AG04449 (cell line): ENCODE data around the gene OXER1.

Experiments
- CTCF ChIA-PET: fragments of 350-600 bp; formaldehyde crosslinking; extraction: SDS; loops from one replicate; lab custom pipeline; 2021; ENCODE audit warnings: antibody characterized with exemption; lab: Yijun Ruan, JAX
- POLR2A ChIA-PET: fragments of 400-600, 350-600 bp; formaldehyde crosslinking; extraction: SDS; loops from one replicate; lab custom pipeline; 2020; ENCODE audit warnings: antibody characterized with exemption, inconsistent platforms; lab: Yijun Ruan, JAX
- DNase-seq: peaks from one replicate; pipeline ENCODE4 v3.0.0-alpha.2; 2010; ENCODE audit warnings: low read depth, low spot score
- H3K4me3 ChIP-seq: 2 replicates; pipeline ENCODE4 v1.5.1; 2011; ENCODE audit warnings: low read depth, mild to moderate bottlenecking, control low read depth, low read length
- TF ChIP-seq, protein P1 (sequence below): IDR thresholded peaks from one replicate; pipeline ENCODE4 v1.5.1; 2011; ENCODE audit warnings: mild to moderate bottlenecking, moderate library complexity, low read length, control low read depth, inconsistent platforms; ENCODE audit not compliant: insufficient read depth; ENCODE audit errors: missing control alignments

The OXER1 gene

DNA sequence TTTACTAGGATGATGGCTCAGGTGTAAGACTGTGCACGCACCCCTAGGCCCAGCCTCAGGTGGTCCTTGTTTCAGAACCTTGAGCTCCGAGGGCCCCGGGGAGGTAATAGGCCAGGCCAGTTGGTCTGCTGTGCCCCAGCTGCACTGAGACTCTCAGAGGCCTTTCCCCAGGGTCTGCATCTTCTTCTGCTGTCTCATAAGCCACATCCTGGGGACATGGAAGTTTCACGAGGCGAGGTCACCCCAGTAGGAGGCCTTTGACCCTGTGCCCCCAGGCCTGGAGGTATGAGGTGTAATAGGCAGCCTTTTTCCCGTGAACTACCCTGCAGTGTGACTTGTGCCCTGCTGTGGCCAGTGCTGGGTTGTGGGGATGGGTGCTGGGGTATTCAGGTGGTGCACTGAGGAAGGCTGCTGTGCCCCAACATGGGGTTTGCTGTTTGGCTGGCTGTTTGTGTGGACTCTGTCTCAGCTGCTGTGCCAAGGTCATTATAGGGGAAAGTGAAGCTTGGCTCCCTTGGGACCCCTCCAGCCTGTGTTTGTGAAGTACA lies 6.9 kb downstream of the OXER1 start:
- ChIA-PET CTCF (interaction anchor here (0.8 kb wide), 1 partner anchor 42 kb away, joined by 4 read pairs; no protein-coding TSS in a partner anchor), POLR2A (no interaction called here)
- TF ChIP-seq, protein P1, sequence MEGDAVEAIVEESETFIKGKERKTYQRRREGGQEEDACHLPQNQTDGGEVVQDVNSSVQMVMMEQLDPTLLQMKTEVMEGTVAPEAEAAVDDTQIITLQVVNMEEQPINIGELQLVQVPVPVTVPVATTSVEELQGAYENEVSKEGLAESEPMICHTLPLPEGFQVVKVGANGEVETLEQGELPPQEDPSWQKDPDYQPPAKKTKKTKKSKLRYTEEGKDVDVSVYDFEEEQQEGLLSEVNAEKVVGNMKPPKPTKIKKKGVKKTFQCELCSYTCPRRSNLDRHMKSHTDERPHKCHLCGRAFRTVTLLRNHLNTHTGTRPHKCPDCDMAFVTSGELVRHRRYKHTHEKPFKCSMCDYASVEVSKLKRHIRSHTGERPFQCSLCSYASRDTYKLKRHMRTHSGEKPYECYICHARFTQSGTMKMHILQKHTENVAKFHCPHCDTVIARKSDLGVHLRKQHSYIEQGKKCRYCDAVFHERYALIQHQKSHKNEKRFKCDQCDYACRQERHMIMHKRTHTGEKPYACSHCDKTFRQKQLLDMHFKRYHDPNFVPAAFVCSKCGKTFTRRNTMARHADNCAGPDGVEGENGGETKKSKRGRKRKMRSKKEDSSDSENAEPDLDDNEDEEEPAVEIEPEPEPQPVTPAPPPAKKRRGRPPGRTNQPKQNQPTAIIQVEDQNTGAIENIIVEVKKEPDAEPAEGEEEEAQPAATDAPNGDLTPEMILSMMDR = no peak
- no peak overlapping the region for H3K4me3 ChIP-seq
- DNase-seq = no peak

DNA sequence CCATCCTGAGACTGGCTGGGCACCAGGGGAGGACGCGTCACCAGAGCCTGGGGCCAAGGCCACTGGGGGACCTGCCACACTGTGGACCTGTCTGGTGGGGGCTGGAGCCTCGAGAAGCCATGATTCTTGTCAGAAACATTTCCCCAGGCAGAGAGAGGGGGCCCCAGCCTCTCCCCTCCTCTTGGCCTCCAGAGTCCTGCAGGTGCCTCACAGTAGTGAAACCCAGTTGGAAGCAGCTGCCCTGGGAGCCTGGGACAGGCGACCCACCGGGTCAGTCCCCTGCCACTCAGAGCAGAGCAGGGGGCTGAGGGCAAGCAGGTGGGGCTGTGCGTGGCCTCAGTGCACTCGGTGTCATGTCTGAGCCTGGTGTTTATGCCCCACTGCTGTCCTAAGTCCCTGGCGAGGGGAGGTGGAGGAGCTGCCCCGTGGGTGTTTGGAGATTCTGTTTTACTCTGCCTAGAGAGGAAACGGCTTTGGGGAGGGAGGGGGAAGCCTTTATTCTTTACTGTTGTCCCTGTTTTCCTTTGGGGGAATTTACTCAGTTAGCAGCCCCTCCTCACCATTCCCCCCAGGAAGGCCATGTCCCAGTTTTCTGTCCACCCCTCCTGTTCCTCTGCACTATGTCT lies 7.7 kb downstream of the OXER1 start:
- CTCF ChIA-PET = interaction anchor here (0.8 to 1.4 kb wide), 2 partner anchors 14 to 41 kb away, joined by 4 to 5 read pairs; no protein-coding TSS in a partner anchor
- TF ChIP-seq, protein P1 = no peak
- POLR2A ChIA-PET = no interaction called here
- no peak for DNase-seq
- no peak overlapping the region for H3K4me3 ChIP-seq

DNA sequence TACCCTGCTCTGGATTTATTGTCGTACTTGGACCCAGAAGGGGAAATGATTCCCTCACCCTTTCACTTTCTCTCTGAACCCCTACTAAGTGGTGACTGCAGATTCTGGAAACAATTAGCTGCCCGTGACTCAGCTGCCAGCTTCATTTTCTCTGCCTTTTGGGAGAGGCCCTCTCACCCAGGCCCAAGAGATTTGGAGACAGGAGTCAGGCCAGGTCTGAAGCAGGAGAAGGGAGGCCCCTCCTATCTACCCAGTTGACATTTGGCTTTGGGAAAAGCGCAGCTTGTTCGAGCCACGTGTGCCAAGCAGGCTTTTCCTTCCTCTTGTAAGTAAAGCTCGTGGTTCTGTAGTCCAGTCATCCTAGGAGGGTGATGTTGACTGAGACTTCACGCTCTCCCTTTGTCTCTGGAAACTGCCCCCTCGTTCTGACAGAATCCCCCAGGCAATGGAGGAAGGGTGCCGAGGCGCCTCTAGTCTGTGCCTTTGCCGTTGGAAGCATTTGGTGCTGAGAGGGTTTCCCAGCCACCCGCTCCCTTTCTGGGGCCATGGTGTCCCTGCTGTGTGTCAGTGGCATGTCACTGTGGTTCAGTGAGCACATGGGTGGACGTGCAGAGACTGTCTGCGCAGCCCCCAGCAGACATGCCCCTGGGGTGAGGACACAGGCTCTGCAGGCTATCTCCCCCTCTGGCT lies 8.6 kb downstream of the OXER1 start:
- no peak overlapping the region for H3K4me3 ChIP-seq
- TF ChIP-seq, protein P1 = no peak
- ChIA-PET POLR2A (no interaction called here), CTCF (interaction anchor here (1.4 kb wide), 1 partner anchor 13 kb away, joined by 5 read pairs; no protein-coding TSS in a partner anchor)
- DNase-seq = no peak

DNA sequence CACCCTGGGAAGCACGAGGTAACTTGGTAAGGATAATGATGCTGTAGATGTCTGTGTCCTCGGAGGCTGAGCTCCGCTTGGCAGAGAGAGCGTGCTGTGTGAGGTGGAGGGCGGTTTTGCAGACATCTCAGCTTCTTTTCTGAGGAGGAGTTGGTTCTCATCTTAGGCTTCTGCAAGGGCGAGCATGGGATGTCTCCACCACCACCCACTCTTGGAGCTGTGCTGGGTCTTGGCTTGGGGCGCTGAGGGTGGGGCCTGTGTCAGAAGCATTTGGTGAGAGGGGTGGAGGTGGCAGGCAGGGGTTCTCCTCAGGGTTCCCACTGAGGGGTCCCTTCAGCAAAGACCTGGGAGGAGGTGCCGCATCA lies 9.2 kb downstream of the OXER1 start:
- H3K4me3 ChIP-seq = no peak overlapping the region
- TF ChIP-seq, protein P1 = no peak
- CTCF ChIA-PET = no interaction called here
- POLR2A ChIA-PET = no interaction called here
- DNase-seq = no peak

DNA sequence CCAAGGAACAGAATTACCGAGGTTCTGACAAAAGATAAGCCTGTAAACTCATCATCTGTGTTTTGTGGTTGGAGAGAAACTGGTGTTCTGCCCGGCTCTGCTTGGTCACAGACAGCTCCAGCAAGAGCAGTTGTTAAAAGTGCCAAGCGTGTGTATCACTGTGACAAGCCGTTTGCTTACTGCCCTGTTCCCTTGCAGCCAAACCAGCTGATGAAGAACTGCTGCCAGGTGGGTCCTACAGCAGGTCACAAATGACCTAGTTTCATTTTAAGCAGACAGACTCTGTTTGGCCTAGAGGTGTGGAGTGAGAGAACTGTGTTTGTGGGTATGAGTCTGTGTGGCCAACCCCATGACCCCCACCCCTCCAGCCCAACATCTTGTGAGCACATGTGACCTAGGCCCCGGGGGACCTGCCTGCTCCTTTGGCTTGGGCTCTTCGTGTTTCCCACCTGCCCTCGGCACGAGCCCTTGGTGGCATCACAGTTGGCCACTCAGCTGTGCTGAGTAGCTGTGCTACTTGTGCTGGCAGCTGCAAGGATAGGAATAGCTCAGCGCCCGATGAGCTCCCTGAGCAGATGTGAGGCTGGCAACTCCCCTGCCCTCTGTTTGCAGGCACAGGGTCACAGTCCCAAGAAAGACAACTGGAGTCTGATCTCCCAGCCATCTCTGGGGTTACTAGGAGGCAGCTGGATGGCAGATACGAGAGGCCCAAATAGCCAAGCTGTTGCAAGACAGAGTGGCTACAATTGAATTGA lies 9.7 kb downstream of the OXER1 start:
- no peak for DNase-seq
- POLR2A ChIA-PET = no interaction called here
- TF ChIP-seq, protein P1 = no peak
- CTCF ChIA-PET = no interaction called here
- no peak overlapping the region for H3K4me3 ChIP-seq
